GM06990 (cell line): ENCODE measurements around the gene CCDC92.

ENCODE experiments used
- DNase-seq: peaks from one replicate; pipeline ENCODE4 v3.0.0-alpha.2; 2011; ENCODE audit not compliant: insufficient read length; ENCODE audit errors: extremely low read depth
- H3K27me3 ChIP-seq: replicated peaks from 2 replicates; pipeline ENCODE4 v1.6.0; 2011; ENCODE audit warnings: low read length; ENCODE audit not compliant: control insufficient read depth, insufficient read depth
- H3K36me3 ChIP-seq: 2 replicates; pipeline ENCODE4 v1.5.1; 2011; ENCODE audit warnings: low read length; ENCODE audit not compliant: control insufficient read depth, insufficient read depth
- H3K4me3 ChIP-seq: replicated peaks from 2 replicates; pipeline ENCODE4 v1.5.1; 2011; ENCODE audit warnings: low read depth, mild to moderate bottlenecking, control low read depth, low read length
- CTCF ChIP-seq: IDR thresholded peaks from 2 replicates; pipeline ENCODE4 v1.5.1; 2011; ENCODE audit warnings: low read length, control low read depth, mild to moderate bottlenecking, inconsistent platforms; ENCODE audit not compliant: insufficient read depth, poor library complexity, severe bottlenecking

The CCDC92 gene

DNA sequence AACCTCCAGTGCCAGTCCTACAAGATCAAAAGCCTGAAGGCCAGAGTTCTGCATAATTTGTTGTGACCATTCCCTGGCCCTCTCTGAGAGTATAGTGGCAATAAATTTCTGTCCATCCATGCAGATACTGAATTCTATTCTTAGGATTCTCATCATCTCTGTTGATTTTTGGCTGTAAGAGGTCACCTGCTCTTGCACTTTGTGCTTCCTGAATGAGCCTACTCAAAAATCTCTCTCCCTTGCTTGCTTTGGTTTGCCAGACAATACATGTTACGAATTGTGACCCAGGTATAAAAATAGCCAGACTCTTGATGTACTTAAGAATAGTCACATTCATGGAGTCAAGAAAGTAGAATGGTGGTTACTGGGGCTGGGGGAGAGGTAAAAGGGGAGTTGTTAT lies 17.1 kb upstream of the CCDC92 start:
- DNase-seq: no peak
- no peak for TF ChIP-seq CTCF
- Histone ChIP-seq H3K36me3 (peaks cover 14% of the 10 kb centered on the region), H3K4me3 (no peak overlapping the region), H3K27me3 (no peaks in the 10 kb centered on the region)

DNA sequence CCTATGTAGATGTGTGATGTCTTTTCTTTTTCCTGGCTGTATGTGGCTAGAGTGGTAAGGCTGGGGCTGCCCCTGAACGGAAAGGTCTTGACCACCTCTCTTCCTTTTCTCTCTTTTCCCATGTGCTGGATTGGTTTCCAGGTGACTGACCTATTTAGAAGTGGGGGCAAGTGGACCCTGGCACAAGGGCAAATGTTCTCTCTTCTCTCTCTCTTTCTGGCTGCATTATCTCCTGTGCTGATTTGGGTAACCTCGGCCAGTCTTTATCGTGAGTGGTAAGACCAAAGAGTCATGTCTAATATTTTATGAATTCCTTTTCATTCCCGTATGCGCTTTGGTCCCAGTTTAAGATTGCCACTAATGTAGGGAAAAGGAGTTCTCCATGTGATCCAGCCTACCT lies 16.5 kb upstream of the CCDC92 start:
- no peak for TF ChIP-seq CTCF
- no peak for DNase-seq
- Histone ChIP-seq H3K36me3 (peaks cover 14% of the 10 kb centered on the region), H3K4me3 (no peak overlapping the region), H3K27me3 (no peaks in the 10 kb centered on the region)

DNA sequence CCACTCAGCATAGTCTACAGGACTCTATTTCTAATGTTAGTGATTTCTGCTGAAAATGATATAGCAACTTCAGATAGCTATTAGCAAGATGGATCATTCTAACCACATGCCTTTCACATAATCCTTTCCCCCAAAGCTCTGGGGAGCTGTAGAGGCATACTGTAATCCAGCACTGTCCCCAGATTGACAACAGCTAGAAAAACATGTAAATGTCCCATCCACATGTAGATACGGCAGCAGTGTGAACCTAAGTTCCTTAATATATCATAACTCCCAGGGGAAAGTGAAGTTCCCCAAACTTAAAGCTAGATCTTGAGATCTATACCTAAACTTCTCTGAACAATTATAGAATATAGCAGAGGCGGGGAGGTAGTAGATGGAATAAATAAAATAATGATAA lies 14.4 kb upstream of the CCDC92 start:
- Histone ChIP-seq H3K27me3 (no peaks in the 10 kb centered on the region), H3K4me3 (no peak overlapping the region), H3K36me3 (peaks cover 13% of the 10 kb centered on the region)
- no peak for TF ChIP-seq CTCF
- no peak for DNase-seq

- DNase-seq: no peak
- H3K4me3 ChIP-seq: no peak overlapping the region
- no peaks in the 10 kb centered on the region for H3K27me3 ChIP-seq
- peaks cover 11% of the 10 kb centered on the region for H3K36me3 ChIP-seq
- no peak for TF ChIP-seq CTCF
Measured at GRCh38 chr12:123986374-123986965, 13.8 kb upstream of the CCDC92 start.

DNA sequence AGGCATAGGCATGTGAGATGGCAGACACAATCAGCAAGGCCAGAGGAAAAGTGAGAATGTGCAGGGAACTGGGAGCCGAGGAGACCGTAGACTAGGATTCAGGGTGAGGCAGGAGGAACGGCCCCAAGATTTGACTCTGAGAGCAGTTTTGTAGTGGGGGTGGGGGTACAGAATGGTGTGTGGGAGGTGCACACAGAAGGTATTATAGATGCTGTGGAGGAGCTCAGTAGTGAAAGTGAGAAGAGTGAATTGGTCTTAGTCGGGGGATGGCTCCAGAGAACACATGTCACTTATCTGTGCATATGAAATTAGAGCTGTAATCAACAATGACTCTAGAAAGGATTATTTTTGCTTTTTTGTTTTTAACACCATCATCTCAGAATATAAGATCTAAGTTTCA lies 12.3 kb upstream of the CCDC92 start:
- Histone ChIP-seq H3K4me3 (no peak overlapping the region), H3K27me3 (no peaks in the 10 kb centered on the region), H3K36me3 (peaks cover 8% of the 10 kb centered on the region)
- no peak for TF ChIP-seq CTCF
- no peak for DNase-seq
